Measurements from ENCODE around the gene LRMDA.
"Not testable (repeated sequence)": the region's sequence is repeated elsewhere in the genome, so short reads cannot be mapped to it uniquely, and the experiment has no call there.

LRMDA gene

DNA sequence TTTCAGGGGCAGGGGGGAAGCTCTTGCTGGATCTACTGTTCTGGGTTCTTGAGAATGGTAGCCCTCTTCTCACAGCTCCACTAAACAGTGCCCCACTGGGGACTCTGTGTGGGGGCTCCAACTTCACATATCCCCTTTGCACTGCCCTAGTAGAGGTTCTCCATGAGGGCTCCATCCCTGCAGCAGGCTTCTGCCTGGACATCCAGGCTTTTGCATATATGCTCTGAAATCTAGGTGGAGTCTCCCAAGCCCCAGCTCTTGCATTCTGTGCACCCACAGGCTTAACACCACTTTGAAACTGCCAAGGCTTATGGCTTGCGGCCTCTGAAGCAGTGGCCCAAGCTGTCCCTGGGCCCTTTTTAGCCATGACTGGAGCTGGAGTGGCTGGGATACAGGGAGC is 150.7 kb downstream of the LRMDA start:
- DNase-seq (ENCODE audit: low read depth, low spot score): no peak

DNA sequence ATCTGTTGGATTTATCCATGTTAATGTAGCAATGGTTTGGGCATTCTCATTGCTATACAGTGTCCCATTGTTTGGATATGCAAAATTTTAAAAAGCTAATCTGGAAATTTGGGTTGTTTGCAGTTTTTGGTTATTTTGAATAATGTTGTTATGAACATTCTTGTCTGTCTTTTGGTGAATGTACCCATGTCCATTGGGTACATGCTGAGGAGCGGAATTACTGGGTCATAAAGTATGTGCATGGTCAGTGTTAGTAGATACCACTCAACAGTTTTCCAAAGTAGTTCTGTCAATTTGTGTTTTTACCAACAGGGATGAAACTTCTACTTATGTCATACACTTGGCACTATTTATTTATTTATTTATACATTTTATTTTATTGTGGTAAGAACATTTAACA is 153.9 kb downstream of the LRMDA start:
- DNase-seq (ENCODE audit: low read depth, low spot score): no peak

DNA sequence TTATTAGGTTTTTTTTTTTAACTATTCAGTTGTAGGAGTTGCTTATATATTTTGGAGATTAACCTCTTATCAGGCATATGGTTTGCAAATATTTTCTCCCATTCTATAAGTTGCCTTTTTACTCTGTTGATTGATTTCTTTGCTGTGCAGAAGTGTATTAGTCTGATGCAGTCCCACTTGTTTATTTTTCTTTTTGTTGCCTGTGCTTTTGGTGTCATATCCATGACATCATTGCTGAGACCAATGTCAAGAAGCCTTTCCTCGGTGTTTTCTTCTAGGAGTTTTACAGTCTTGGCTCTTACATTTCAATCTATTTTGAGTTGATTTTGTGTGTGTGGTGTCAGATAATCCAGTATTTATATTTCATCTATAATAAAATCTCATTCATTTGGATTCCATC is 155.4 kb downstream of the LRMDA start:
- no peak for DNase-seq (ENCODE audit: low read depth, low spot score)

DNA sequence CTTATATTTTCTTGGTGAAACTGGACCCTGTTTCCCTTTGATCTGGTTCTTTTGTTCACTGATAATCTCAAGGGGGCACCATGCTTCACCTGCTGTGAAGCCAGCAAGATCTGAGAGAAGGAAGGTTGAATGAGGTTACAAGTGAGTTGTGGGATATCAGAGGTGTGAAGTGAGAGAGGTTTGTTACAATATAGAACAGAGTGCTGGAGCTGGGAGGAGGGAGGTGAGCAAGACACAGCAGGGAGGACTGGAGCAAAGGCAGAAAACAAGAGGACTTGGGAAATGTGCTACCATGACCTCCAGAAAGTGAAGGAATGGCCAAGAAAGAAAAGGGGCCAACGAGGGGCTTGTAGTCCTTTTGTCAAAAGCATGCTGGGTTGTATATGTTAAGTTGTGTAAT is 156.6 kb downstream of the LRMDA start:
- DNase-seq (ENCODE audit: low read depth, low spot score): no peak

DNA sequence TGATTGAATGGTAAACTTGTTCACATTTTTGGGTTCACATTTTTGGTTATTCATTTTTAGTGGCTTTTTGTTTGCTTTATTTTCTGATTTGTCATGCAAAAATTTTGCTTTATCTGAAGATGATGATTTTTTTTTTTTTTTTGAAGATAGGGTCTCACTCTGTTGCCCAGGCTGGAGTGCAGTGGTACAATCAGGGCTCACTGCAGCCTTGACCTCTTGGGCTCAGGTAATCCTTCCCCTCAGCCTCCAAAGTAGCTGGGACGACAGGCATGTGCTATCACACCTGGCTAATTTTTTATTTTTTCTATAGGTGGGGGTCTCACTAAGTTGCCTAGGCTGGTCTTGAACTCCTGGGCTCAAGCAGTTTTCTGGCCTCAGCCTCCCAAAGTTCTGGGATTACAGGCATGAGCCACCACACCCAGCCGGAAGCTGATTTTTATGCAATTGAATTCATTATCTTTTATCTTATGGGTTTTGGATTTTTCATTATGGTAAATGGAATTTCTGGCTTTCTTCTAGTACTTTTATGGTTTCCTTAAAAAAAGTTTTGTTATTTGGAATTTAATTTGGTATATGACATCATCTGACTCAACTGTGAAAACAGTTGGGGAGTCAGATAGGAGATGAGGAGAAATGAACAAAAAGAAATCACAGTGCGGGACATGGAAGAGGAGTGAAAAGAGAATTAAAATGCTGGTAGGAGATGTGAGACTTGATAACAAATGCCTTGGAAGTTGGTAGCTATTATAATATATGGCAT is 158.7 kb downstream of the LRMDA start:
- DNase-seq (ENCODE audit: low read depth, low spot score): no peak

DNA sequence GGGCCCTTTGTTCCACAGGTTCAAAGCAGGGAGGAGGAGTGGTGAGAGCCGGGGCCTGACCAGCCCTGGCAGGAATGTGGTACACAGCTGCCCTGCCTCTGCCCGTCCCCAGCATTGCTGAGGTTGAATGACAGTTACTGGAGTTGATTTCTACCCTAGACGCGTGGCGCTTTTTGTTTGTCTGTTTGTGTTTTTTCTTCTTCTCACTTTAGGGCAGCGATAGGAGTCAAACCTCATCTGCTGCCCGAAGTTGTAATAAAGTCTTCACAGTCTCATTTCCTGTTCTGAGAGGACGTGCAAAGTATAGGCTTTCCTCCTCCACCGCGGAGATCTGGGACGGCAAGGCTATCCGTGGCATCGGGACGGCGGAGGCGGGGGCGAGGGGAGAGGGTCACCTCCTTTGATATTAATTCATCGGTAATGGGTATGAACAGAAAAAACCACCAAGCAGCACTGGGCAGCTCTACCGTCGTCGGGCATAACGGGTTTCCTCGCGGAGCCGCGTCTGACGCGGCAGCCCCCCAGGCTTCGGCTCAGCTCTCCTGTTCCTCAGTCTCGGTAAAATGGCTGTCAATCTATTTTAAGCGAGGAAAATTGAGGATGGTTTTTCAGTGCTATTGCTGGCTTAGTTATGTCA is 160.8 kb downstream of the LRMDA start:
- DNase-seq (ENCODE audit: low read depth, low spot score): no peak

DNA sequence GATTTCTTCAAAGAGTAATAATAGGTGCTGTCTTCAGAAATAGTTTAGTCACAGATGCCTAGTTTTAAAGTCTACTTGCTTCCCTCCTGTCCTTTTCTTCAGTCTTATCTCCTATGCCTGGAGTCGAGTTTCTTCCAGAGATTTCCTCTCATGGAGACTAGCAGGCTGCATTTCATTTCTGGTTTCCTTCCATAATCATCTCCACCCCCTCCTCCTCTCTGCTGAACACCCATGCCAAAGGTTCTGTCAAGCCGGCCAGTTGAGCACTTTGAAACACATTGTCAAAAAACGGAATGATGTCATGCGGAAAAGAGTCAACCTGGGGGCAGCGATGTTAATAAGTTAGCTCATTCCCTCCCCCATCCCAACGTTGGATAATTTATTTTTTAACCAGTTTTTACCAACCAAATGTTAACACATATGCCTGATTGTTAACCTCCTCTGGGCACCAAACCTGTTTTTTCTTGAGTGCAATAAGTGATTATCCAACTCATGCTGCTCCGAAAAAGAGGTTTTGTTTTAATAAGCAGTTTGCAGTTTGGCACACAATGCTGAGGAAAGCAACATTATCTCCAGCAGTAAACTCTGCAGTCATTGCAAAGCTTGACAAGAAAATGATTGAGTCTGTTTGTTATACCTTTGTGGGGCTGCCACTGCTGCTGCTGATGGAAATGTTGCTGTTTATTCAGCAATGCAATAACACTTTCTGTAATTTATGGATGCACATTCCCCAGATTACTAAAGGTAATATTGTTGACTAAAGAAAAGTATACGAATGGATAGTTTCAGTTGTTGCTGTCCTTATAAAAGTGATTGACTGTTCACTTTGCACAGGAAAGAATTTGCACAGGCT is 161.6 kb downstream of the LRMDA start:
- DNase-seq (ENCODE audit: low read depth, low spot score): no peak

DNA sequence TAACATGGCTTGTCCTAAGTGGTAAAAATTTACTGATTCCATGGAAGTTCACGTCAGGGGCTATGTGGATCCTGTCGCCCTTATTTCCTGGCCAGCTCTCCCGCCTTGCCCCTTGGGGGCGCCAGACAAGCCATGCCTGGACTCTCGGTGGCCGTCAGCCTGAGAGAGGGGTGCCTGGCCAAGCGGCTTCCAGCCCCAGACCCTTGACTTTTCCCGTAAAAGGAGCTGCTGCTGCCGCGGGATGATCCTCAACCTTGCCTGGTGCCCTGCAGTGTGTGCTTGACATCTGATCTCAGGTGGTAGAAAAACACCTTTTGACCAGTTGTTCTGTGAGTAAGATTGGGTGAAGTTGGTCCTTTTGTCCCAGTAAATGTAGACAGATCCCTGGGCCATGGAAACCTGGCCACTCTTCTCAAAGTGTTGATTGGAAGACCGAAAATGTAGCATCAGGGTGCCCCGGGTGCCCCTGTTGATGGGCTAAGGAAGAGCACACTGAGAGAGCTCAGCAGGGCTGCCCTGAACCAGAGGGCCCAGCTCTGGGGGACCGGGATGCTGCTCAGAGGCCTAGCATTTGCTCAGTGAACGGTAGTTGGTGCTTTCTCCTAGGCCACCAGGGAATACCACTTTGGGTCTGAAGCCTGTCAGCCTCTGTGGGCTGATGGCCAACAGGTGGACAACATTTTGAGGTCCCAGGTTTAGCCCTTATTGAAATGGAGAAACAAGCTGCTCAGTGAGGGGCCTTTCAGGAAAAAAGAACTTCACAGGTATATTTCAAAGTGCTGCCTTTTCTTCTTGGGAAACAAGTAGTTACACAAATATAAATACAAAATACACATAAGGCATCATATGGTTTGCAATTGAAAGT is 162.5 kb downstream of the LRMDA start:
- DNase-seq (ENCODE audit: low read depth, low spot score): no peak

DNA sequence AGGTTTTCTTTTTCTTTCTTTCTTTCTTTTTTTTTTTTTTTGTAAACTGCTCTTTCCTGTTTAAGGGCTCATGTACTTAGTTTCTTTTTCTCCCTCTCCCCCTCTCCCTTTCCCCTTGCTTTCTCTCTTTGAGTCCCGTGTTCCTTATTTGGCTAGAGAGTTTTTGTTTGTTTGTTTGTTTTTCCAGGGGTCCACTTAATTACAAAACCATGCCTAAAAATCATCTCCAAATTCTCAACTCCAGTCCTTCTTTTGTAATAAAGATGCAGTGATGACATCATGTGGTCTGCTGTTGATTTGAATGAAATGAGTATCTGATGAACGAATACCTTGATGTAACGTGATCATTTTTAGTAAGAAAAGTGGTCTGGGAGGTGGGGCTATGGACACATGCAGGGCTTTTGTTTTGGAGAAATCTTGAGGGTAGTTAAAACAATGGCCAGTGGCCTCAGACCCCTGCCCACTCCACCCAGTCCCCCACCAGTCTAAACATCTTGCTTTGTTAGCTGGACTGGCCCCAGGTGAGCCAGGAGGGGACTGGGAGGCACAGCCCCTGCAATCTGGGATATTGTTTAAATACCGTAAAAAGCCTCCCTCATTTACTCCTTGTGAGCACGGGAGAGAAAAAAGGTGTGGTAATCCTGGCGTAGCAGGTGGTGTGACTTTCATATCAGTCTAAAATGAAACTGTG is 165.7 kb downstream of the LRMDA start:
- no peak for DNase-seq (ENCODE audit: low read depth, low spot score)

DNA sequence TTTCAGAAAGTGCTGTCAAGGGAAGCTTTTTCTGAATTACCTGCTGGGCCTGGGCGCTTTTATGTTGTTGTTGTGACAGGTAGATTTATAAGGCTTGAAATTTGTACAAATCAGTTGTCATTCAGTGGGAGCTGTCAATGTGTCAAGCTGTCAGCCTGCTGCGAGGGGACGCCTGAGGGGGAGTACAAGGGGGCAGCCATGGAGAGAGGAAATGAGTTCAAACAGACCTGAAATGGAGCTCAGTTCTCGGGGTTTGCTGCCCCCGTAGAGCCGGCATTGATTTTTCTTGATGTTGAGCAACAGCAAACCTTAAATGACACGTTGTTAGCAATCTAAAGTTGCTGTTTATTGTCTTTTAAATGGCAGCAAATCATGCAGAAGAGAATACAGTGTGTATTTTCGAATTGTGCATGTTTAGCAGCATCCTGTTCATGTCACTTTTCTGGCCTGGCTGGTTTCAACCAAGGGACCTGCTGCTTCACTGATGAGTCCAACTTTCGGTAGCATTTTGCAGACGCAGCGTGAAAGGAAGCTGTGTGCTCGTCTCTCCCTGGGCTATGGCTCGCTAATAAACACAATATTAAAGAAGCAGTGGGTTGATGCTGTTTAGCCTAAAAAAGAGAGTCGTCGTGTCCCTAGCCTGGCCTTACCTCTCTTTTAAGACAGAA is 166.5 kb downstream of the LRMDA start:
- DNase-seq (ENCODE audit: low read depth, low spot score): no peak

DNA sequence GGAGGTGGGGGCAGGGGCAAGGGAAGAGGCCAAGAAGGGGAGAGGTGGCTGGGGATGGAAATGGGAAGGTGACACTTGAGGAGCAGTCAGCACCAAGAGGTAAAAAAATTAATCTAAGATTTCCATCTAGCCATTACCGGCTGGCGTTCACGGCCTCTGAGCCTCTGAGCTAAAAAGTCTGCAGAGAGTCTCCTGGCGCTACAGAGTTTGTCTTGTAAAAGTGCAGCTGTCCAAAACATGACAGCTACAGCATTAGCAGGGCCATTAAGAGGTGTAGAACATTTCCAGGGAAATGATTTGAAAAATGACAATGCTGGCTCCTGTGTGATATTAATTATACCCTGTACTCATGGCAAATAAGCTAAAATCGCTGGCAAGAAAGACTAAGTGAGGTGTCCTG is 167.6 kb downstream of the LRMDA start:
- DNase-seq (ENCODE audit: low read depth, low spot score): no peak

DNA sequence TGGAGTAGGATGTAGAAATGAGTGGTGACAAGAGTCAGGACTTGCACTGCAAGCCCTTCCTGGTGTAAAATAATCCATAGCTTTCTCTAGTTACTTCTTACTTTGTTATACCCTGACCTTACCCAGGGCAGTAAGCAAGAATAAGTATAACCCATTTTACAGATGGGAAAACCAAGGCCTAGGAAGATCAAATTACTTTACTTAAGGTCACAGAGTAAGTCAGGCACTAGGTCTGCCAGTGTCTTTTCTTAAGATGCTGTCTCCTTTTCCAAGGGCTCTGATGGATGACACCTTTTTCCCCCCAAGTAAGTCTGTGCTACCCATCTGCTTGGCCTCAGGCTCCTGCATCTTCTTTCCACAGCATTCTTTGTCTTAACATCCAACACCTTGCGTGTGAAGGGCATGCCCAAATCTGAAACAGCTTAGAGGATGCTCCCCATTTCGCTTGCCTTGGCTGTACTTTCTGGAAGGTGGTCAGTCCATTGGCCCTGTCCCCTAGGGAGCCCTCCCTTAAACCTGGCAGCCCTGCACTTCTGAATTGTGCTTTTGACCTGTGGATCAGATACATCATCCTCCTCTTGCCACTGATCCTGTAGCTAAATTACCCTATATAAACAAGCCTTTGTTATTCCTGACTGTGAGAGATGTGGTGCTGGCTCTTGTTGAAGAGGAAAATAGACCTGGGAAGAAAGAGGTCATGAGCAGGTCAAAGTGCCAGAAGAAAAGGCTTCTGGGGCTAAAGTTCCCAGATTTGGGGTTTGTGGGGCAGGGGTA is 168.6 kb downstream of the LRMDA start:
- no peak for DNase-seq (ENCODE audit: low read depth, low spot score)

DNA sequence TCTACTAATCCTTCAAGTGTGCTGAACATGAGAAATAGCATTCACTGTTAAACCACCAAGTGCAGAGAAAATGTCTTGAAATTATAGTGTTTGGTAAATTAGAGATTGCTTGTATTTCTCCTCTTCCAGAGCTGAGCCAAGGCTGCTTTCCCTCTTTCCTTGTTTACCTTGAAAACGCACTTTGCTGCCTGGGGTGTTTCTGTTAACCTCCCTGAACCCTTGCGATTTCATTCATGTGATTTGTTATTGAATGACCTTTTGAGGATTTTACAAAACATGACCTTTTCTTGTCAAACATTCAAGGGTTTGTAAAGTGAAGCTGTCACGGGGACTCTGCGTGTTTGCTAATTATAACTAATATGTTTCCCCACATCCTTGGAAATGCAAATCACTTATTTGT is 169.4 kb downstream of the LRMDA start:
- DNase-seq (ENCODE audit: low read depth, low spot score): no peak

DNA sequence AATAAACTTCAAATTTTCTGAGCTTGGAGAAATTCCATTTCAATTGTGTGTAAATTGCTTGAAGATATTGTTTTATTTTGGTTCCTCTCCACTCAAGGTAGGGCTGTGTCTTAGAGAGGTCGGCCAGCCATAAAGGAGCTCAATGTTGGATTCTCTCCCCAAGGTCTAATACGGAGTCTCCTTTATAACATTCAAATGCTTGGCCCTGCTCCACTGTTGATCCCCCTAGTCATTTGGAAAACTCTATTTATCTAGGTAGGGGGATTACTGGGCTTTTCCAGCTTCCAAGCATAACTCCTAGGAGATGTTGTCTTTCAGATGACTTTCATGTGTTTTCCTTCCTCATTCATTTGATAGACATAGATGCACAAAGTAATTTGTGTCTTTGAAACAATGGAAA is 170.9 kb downstream of the LRMDA start:
- DNase-seq (ENCODE audit: low read depth, low spot score): no peak

DNA sequence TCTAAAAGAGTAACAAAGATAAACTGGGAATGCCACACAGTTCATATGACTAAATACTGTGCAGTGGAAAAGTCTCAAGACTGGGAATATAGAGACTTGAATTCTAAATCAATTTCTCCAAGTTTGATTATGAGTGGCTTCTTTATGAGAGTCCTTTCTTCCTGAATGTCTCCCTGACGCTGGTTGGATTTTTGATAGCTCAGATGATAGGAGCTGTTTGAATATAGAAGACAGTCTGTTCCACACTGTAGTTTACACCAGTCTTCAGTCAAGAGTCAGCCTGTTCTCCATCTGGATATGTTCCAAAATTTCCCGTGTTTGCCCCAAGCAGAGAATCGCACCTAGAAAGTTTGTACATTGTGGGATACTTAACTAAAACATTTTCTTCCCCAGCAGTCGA is 173.7 kb downstream of the LRMDA start:
- no peak for DNase-seq (ENCODE audit: low read depth, low spot score)

DNA sequence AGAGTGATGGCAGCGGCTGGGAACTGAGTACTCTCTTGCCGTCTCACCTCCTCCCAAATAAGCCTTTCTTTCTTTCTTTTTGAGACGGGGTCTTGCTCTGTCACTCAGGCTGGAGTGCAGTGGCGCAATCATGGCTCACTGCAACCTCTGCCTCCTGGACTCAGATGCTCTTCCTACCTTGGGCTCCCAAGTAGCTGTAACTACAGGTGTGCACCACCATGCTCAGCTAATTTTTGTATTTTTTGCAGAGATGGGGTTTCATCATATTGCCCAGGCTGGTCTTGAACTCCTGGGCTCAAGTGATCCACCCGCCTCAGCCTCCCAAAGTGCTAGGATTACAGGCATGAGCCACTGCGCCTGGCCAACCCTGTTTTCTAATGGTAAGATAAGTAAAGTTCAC is 174.4 kb downstream of the LRMDA start:
- DNase-seq (ENCODE audit: low read depth, low spot score): not testable (repeated sequence)

DNA sequence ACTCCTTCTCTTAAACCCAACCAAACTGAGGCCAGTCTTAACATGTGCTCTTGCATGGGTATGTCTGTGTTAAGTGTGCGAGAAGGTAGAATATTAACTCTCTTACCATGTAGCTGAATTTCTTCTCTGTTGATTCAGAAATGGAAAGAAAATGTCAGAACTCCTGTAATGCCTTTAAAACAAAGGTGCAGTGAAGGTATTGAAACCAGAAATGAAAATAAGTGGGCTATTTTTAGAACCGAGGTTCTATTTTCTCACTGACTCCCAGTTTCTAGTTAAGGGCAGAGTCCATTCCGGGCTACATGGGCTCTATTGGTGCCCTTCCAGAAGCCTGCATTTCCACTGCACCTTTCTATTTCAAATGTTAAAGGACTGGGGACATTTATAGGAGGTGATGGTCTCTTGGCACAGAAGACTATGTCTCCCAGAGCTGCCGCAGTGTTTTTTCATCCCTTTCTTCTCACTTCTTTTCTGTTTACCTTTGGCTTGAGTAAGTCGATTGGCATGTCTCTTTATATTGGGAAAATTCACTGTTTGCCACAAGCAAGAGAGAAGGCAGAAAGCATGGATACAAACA is 174.9 kb downstream of the LRMDA start:
- DNase-seq (ENCODE audit: low read depth, low spot score): no peak

DNA sequence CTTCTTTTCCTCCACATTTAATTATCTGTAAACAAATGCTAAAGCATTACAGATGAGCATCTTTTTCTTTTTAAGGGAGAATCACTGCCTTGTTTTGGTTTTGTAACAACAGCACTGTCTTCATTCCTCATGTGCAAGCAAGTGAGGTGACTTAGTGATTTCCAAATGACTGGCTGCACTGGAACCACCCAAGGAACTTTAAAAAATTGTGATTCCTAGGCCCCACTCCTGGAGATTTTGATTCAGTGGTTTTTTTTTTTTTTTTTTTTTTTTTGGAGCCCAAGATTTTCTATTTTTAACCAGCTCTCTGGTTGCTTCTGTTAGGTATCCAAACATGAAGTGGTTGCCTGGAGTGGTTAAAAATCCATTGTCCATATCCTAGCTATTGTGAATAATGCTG is 176.2 kb downstream of the LRMDA start:
- no peak for DNase-seq (ENCODE audit: low read depth, low spot score)

DNA sequence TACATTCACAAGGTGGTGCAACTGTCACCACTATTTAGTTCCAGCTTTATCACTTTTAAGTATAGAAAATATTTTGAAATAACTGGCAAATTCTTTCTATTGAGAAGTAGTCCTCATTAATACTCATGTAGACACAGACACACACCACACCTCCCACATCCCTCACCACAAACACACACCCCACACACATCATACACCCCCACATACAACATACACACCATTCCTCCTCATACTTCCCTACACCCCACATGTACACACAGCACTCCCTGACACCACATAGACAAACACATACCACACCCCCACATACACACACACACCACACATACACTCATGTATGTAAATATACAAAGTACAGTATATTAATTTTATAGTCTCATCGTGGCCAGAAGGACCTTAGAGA is 178.8 kb downstream of the LRMDA start:
- no peak for DNase-seq (ENCODE audit: low read depth, low spot score)

Data from brain pericyte (primary cell).